IPS-18a (cell line): ENCODE measurements around the gene SPHK2.
"Not testable (repeated sequence)": the region's sequence is repeated elsewhere in the genome, so short reads cannot be mapped to it uniquely, and the experiment has no call there.

ENCODE experiments used
- H3K27ac ChIP-seq: one replicate; pipeline ENCODE4 v1.5.1; 2013; ENCODE audit warnings: low read length
- H3K27me3 ChIP-seq: one replicate; pipeline ENCODE4 v1.6.1; 2013; ENCODE audit warnings: mild to moderate bottlenecking, low read length; ENCODE audit not compliant: control insufficient read depth, insufficient read depth
- H3K36me3 ChIP-seq: one replicate; pipeline ENCODE4 v1.6.1; 2013; ENCODE audit warnings: low read depth, low read length; ENCODE audit not compliant: control insufficient read depth
- H3K4me1 ChIP-seq: one replicate; pipeline ENCODE4 v1.6.1; 2013; ENCODE audit warnings: low read depth, low read length; ENCODE audit not compliant: control insufficient read depth
- H3K4me3 ChIP-seq: one replicate; pipeline ENCODE4 v1.5.1; 2013; ENCODE audit warnings: low read length
- H3K9ac ChIP-seq: one replicate; pipeline ENCODE4 v1.6.1; 2013; ENCODE audit warnings: mild to moderate bottlenecking, low read length, moderate library complexity
- H3K9me3 ChIP-seq: one replicate; pipeline ENCODE4 v1.6.1; 2013; ENCODE audit warnings: low read depth, low read length; ENCODE audit not compliant: control insufficient read depth

SPHK2 gene

GRCh38 chr19:48644839-48645619, 25.7 kb downstream of the SPHK2 start:
- H3K27me3 ChIP-seq: no peaks in the 10 kb centered on the region
- peak overlapping the region; percentile 65 for H3K9ac ChIP-seq
- no peaks in the 10 kb centered on the region for H3K9me3 ChIP-seq
- H3K4me3 ChIP-seq: peak overlapping the region; percentile 76
- peak overlapping the region; percentile 80 for H3K27ac ChIP-seq
- peaks cover 6% of the 10 kb centered on the region for H3K4me1 ChIP-seq
- H3K36me3 ChIP-seq: peaks cover 3% of the 10 kb centered on the region

- Histone ChIP-seq H3K4me1 (peaks cover 6% of the 10 kb centered on the region), H3K9me3 (no peaks in the 10 kb centered on the region), H3K4me3 (peak overlapping the region; percentile 76), H3K36me3 (peaks cover 3% of the 10 kb centered on the region), H3K27ac (peak overlapping the region; percentile 80), H3K9ac (peak overlapping the region; percentile 65), H3K27me3 (no peaks in the 10 kb centered on the region)
These were observed 26.3 kb downstream of the SPHK2 start for GRCh38 chr19:48645620-48646000.

DNA sequence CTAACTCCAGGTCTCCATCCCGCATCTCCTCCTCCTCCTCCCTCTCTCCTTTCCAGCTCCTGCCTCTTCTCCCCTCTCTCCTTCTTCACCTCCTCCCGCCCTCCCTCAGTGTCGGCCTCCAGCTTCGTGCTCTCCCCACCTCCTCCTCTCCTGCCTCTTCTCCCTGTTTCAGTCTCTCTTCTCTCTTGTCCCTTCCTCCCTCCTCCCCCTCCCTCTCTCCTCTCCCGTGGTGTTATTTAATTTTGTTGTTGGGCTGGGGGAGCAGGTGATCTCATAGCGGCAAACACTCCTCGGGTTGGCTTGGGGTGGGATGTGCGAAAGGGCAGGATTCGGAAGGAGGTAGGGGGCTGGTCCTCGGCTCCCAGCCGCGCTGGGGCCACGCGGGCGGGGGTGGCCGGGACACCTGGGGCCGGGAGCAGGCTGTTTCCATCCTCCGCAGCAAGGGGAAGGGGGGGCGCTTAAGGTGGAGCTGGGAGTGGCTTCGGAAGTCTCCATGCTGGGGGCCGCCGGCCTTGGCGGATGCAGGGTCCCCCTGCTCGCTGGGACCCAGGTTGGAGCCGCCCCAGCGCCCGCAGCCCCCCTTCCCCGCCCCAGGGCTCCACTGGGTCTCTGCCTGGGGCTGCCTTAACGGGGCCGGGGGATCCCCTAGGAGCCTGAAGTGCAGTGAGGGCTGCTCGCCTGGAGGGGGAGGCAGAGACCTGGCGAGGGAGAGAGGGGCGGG, 26.9 kb downstream of the SPHK2 start, which contains the start of gene CA11:
TSS of gene CA11 (minus strand) at position 187 of the 721 bp plus-strand sequence. CDS start 555 bp downstream, outside the sequence.
- no peaks in the 10 kb centered on the region for H3K9me3 ChIP-seq
- peak within 1 kb of the TSS; percentile 76 for H3K4me3 ChIP-seq
- peaks cover 6% of the 10 kb centered on the region for H3K4me1 ChIP-seq
- peak within 1 kb of the TSS; percentile 65 for H3K9ac ChIP-seq
- H3K27ac ChIP-seq: peak within 1 kb of the TSS; percentile 80
- H3K36me3 ChIP-seq: peaks cover 3% of the 10 kb centered on the region
- H3K27me3 ChIP-seq: no peaks in the 10 kb centered on the region

GRCh38 chr19:48646722-48647216, 27.5 kb downstream of the SPHK2 start:
- H3K27ac ChIP-seq: no peak overlapping the region
- peak overlapping the region; percentile 76 for H3K4me3 ChIP-seq
- H3K36me3 ChIP-seq: peaks cover 3% of the 10 kb centered on the region
- H3K9me3 ChIP-seq: no peaks in the 10 kb centered on the region
- H3K9ac ChIP-seq: no peak overlapping the region
- H3K4me1 ChIP-seq: peaks cover 6% of the 10 kb centered on the region
- H3K27me3 ChIP-seq: no peaks in the 10 kb centered on the region

- Histone ChIP-seq H3K4me3 (no peak overlapping the region), H3K27me3 (no peaks in the 10 kb centered on the region), H3K9me3 (no peaks in the 10 kb centered on the region), H3K9ac (no peak overlapping the region), H3K36me3 (no peaks in the 10 kb centered on the region), H3K4me1 (peaks cover 6% of the 10 kb centered on the region), H3K27ac (no peak overlapping the region)
These were observed 28.8 kb downstream of the SPHK2 start for GRCh38 chr19:48648134-48648533.

- Histone ChIP-seq H3K27me3 (no peaks in the 10 kb centered on the region), H3K4me1 (no peaks in the 10 kb centered on the region), H3K9me3 (no peaks in the 10 kb centered on the region), H3K9ac (no peak overlapping the region), H3K36me3 (no peaks in the 10 kb centered on the region), H3K4me3 (no peak overlapping the region), H3K27ac (no peak overlapping the region)
These were observed 31.8 kb downstream of the SPHK2 start for GRCh38 chr19:48650974-48651682.

GRCh38 chr19:48651683-48652048, 32.4 kb downstream of the SPHK2 start:
- Histone ChIP-seq H3K27me3 (no peaks in the 10 kb centered on the region), H3K27ac (no peak overlapping the region), H3K4me3 (no peak overlapping the region), H3K36me3 (no peaks in the 10 kb centered on the region), H3K9me3 (no peaks in the 10 kb centered on the region), H3K4me1 (no peaks in the 10 kb centered on the region), H3K9ac (no peak overlapping the region)

DNA sequence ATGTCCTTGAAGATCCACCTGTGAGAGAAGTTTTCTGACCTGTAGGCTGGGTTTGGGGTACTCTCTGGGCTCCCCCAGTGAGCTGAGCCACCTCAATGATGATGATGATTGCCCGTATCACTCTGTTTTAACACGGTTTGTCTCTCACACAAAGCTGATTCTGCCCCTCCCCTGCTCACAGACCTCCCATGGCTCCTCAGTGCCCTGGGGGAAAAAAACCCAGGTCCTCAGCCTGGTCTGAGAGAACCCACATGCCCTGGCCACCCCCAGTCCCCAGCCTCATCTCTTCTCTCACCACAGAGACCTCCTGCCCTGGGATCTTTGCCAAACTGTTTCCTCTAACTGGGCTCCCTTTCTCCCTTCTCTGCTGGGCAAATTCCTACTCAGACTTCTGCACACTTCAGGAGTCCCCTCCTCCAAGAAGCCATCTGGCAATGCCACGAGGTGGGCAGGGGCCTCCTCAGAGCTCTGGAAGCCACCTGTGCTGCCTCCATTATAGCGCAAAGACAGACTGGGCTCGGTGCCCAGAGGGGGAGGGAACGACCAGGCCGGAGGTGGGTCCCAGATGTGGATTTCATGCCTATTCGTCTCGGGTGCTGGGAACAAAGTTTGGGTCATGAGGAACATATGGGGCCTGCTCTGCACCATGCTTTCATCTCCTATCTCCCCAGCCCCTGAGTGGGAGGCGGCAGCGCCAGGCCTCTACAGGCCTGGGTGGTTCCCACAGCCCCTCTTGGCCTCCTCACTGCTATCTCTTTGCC, 35.2 kb downstream of the SPHK2 start:
- H3K27ac ChIP-seq: no peak overlapping the region

GRCh38 chr19:48656840-48657474, 37.7 kb downstream of the SPHK2 start:
- no peak overlapping the region for H3K27ac ChIP-seq

More for the DNA sequence above, 35.2 kb downstream of the SPHK2 start:
- no peaks in the 10 kb centered on the region for H3K9me3 ChIP-seq
- H3K36me3 ChIP-seq: no peaks in the 10 kb centered on the region
- peaks cover 4% of the 10 kb centered on the region for H3K4me1 ChIP-seq
- no peak overlapping the region for H3K4me3 ChIP-seq
- H3K27me3 ChIP-seq: no peaks in the 10 kb centered on the region
- H3K9ac ChIP-seq: no peak overlapping the region

DNA sequence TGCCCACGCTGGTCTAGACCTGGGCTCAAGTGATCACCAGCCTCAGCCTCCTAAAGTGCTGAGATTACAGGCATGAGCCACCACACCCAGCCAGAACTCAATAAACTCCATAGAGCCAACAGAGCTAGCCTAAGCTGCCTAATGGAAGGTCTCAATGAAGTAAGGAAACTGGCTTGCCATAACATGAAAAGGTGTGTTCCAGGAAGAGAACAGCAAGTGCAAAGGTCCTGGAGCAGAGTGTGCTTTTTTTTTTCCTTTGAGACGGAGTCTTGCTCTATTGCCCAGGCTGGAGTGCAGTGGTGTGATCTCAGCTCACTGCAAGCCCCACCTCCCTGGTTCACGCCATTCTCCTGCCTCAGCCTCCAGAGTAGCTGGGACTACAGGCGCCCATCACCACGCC, 38.5 kb downstream of the SPHK2 start:
- H3K27ac ChIP-seq, H3K9ac ChIP-seq, H3K4me3 ChIP-seq, H3K9me3 ChIP-seq, H3K36me3 ChIP-seq, H3K4me1 ChIP-seq, H3K27me3 ChIP-seq: not testable (repeated sequence)

More at GRCh38 chr19:48656840-48657474, 37.7 kb downstream of the SPHK2 start:
- H3K36me3 ChIP-seq: no peaks in the 10 kb centered on the region
- H3K4me3 ChIP-seq: no peak overlapping the region
- H3K4me1 ChIP-seq: peaks cover 4% of the 10 kb centered on the region
- no peaks in the 10 kb centered on the region for H3K9me3 ChIP-seq
- H3K27me3 ChIP-seq: no peaks in the 10 kb centered on the region
- H3K9ac ChIP-seq: no peak overlapping the region
